Stimulated activated CD4-positive, alpha-beta T cell treated with anti-CD3 and anti-CD28 coated beads, Interleukin-4, amount 100 ng/mL, for 4 hours (primary cell): ENCODE measurements around the gene TOP3B.

Experiments
- DNase-seq, 2 experiments: peaks; one replicate each; pipeline ENCODE4 v3.0.0-alpha.2; 2020

The TOP3B gene

GRCh38 chr22:21982338-21982965 is at the start of gene TOP3B:
TOP3B (minus strand) TSS chr22:21982787; CDS start chr22:21975709, 7,078 bp downstream.
- DNase-seq: peak; percentile 71 to 83

- no peak for DNase-seq
Measured at GRCh38 chr22:22031183-22031945, 48.8 kb upstream of the TOP3B start.

- DNase-seq: no peak
Measured at GRCh38 chr22:22030493-22031182, 48.1 kb upstream of the TOP3B start.

- DNase-seq: no peak
Measured at GRCh38 chr22:22027955-22028354, 45.4 kb upstream of the TOP3B start.

GRCh38 chr22:22026157-22026831 is 43.7 kb upstream of the TOP3B start:
- DNase-seq: no peak

GRCh38 chr22:22025320-22026156 is 43.0 kb upstream of the TOP3B start:
- DNase-seq: no peak

GRCh38 chr22:22024440-22024839 is 41.9 kb upstream of the TOP3B start:
- DNase-seq: no peak

GRCh38 chr22:22023581-22024137 is 41.1 kb upstream of the TOP3B start:
- no peak for DNase-seq

- no peak for DNase-seq
Measured at GRCh38 chr22:22022947-22023534, 40.5 kb upstream of the TOP3B start.

- DNase-seq: no peak
Measured at GRCh38 chr22:22022255-22022840, 39.8 kb upstream of the TOP3B start.

- no peak for DNase-seq
Measured at GRCh38 chr22:22021162-22021750, 38.7 kb upstream of the TOP3B start.

GRCh38 chr22:22020425-22020852 is 37.9 kb upstream of the TOP3B start:
- no peak for DNase-seq

GRCh38 chr22:22019659-22020424 is 37.3 kb upstream of the TOP3B start:
- DNase-seq: no peak

GRCh38 chr22:22018825-22019658 is 36.5 kb upstream of the TOP3B start:
- no peak for DNase-seq

GRCh38 chr22:22015631-22016030 is 33.0 kb upstream of the TOP3B start:
- no peak for DNase-seq

GRCh38 chr22:22014285-22014659 is 31.7 kb upstream of the TOP3B start:
- no peak for DNase-seq

GRCh38 chr22:22013559-22014284 is 31.1 kb upstream of the TOP3B start:
- DNase-seq: no peak

GRCh38 chr22:22011964-22012363 is 29.4 kb upstream of the TOP3B start:
- no peak for DNase-seq
